ENCODE data around the gene FRMD4B.
A peak's percentile ranks its signal among the peaks of the same experiment; 100 is the strongest.

Gene FRMD4B

DNA sequence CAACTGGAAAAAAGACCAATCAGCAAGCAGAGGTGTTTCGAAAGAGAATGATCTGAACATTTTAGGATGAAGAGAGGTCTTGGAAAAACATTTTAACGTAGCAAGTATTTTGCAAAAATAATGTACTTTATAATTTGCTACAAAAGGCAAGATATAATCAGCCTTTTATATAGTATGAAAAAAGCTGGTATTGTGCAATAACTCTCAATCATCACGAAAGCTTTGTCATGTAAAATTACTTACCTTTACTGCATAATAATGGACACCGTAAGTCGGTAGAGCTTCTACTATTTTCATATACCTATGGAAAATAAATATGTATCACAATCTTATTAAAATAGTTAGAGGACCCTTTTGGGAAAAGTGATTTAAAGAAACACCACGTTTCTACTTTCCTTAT lies 167.8 kb downstream of the FRMD4B start:
- Histone ChIP-seq H3K36me3 (peaks cover 14% of the 10 kb centered on the region), H3K27me3 (no peaks in the 10 kb centered on the region), H3K27ac (no peak overlapping the region), H3K4me3 (ENCODE audit: low read depth in 1 of 2, low read length in 1 of 2) (no peak overlapping the region), H3K9me3 (no peaks in the 10 kb centered on the region), H3K4me1 (ENCODE audit: control insufficient read depth in 1 of 2, insufficient read depth in 1 of 2, low read depth in 1 of 2, low read length in 1 of 2) (peaks cover 24 to 25% of the 10 kb centered on the region in 2 experiments)
- TF ChIP-seq, protein P1, sequence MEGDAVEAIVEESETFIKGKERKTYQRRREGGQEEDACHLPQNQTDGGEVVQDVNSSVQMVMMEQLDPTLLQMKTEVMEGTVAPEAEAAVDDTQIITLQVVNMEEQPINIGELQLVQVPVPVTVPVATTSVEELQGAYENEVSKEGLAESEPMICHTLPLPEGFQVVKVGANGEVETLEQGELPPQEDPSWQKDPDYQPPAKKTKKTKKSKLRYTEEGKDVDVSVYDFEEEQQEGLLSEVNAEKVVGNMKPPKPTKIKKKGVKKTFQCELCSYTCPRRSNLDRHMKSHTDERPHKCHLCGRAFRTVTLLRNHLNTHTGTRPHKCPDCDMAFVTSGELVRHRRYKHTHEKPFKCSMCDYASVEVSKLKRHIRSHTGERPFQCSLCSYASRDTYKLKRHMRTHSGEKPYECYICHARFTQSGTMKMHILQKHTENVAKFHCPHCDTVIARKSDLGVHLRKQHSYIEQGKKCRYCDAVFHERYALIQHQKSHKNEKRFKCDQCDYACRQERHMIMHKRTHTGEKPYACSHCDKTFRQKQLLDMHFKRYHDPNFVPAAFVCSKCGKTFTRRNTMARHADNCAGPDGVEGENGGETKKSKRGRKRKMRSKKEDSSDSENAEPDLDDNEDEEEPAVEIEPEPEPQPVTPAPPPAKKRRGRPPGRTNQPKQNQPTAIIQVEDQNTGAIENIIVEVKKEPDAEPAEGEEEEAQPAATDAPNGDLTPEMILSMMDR (IDR thresholded peaks at IDR 0.05) = no peak

DNA sequence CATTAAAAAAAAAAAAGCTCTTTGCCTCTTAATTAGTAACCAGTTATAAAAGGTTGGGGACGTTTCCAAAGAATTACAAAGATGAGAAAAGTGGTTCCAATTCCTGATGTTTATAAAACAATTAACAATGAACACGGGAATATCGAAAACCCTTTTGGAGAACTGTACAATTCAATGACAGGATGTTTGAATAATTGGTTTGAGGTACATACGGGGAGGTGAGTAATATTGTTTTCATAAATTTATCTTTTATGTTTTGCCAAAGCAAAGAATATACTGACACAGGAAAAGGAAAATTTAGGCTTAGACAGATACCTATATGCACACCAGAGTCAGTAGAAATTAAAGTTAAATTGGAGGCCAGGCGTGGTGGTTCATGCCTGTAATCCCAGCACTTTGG lies 168.9 kb downstream of the FRMD4B start:
- no peak overlapping the region for H3K27ac ChIP-seq
- peaks cover 14% of the 10 kb centered on the region for H3K36me3 ChIP-seq
- H3K9me3 ChIP-seq = no peaks in the 10 kb centered on the region
- no peaks in the 10 kb centered on the region for H3K27me3 ChIP-seq
- peaks cover 35 to 36% of the 10 kb centered on the region in 2 experiments for H3K4me1 ChIP-seq (ENCODE audit: control insufficient read depth in 1 of 2, insufficient read depth in 1 of 2, low read depth in 1 of 2, low read length in 1 of 2)
- TF ChIP-seq, protein P1 (IDR thresholded peaks at IDR 0.05) = no peak
- H3K4me3 ChIP-seq (ENCODE audit: low read depth in 1 of 2, low read length in 1 of 2) = no peak overlapping the region

DNA sequence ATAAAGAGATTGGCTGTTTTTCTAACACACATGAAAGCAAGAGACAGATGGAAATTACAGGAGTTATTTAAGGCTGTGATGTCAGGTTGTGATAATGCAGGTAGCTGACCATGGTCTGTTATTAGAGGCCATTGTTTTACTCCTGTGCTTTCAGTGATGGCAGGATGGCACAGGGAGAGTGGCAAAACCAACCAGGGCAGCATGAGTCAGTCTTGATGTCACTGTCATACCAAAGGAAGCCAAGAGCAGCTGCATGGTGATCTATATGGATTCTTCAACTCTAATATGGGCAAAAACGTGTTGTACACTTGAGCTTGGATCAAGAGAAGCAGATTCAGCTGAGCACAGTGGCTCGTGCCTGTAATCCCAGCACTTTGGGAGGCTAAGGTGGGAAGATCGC lies 171.6 kb downstream of the FRMD4B start:
- H3K9me3 ChIP-seq = no peaks in the 10 kb centered on the region
- no peak overlapping the region for H3K27ac ChIP-seq
- peaks cover 20 to 28% of the 10 kb centered on the region in 2 experiments for H3K4me1 ChIP-seq (ENCODE audit: control insufficient read depth in 1 of 2, insufficient read depth in 1 of 2, low read depth in 1 of 2, low read length in 1 of 2)
- no peak overlapping the region for H3K4me3 ChIP-seq (ENCODE audit: low read depth in 1 of 2, low read length in 1 of 2)
- peaks cover 14% of the 10 kb centered on the region for H3K36me3 ChIP-seq
- TF ChIP-seq, protein P1 (IDR thresholded peaks at IDR 0.05) = no peak
- no peaks in the 10 kb centered on the region for H3K27me3 ChIP-seq

DNA sequence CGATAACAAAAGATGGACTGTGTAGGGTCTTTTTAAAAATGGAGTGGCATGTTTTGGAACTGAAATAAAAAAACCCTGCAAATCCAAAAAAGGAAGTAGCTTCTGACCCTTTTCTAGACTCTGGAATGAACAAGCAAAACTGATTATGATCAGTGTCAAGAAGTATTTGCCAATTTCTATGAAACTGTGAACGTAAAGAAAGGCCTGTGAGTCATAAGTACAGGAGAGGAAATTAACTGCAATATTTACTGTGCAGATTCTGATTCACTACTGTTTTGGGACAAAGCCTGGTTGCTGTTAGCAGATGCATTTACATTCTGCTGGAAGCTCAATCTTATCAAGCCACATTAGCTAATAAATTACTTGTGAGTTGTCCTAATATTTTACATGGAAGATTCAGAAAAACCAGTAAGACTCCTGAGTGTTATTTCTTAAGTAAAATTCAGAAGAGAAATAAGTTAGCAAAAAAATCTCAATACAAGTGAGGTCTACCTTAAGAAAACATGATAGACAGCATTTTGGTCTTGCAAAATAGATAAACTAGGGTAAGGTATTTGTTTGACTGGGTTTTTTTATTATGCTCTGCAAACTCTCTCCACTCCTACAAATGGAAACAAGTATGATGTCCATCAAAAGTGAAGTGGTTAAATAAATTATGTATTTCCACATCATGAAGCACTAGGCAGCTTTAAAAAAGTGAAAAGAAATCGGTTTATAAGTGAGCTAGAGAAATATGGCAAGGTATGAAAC lies 173.3 kb downstream of the FRMD4B start:
- H3K4me3 ChIP-seq (ENCODE audit: low read depth in 1 of 2, low read length in 1 of 2) = peak overlapping the region in 1 of 2 experiments; percentile 16

DNA sequence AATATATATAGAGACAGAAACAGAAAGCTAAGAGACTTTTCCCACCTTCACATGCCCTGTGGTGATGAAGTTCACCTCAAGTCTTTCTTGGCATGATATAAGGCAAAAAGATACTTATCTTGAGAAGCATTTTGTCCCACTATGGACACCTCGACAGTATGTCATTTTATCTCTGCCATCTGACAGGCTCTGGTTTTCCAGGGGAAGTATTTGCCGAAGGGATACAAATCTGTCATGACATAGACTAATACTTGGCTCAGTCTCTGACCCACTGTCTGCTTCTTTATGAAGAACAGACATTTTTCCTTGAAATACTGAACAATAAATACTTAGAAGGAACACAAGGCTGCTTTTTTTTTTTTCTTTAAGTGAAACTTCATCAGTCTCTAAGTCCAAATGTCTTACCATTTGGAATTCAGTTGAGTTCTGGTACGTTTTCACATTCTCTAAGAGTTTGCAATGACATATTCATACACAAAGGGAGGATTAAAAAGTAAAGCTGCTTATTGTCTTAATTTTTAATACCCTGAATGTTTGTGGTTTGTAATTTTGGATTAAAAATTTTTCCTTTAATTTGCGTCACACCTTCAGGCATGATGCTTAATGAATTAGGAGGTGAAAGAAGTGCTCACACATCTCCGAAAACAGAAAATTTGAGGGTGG lies 175.7 kb downstream of the FRMD4B start:
- TF ChIP-seq, protein P1 (IDR thresholded peaks at IDR 0.05) = no peak
- H3K9me3 ChIP-seq = no peaks in the 10 kb centered on the region
- H3K27ac ChIP-seq = peak overlapping the region; percentile 54
- peaks cover 7% of the 10 kb centered on the region for H3K36me3 ChIP-seq
- H3K4me3 ChIP-seq (ENCODE audit: low read depth in 1 of 2, low read length in 1 of 2) = no peak overlapping the region
- H3K27me3 ChIP-seq = no peaks in the 10 kb centered on the region
- H3K4me1 ChIP-seq (ENCODE audit: control insufficient read depth in 1 of 2, insufficient read depth in 1 of 2, low read depth in 1 of 2, low read length in 1 of 2) = peaks cover 56 to 62% of the 10 kb centered on the region in 2 experiments

More for the DNA sequence above, 173.3 kb downstream of the FRMD4B start:
- Histone ChIP-seq H3K27me3 (no peaks in the 10 kb centered on the region), H3K27ac (peak overlapping the region; percentile 84), H3K9me3 (no peaks in the 10 kb centered on the region), H3K36me3 (peaks cover 14% of the 10 kb centered on the region), H3K4me1 (ENCODE audit: control insufficient read depth in 1 of 2, insufficient read depth in 1 of 2, low read depth in 1 of 2, low read length in 1 of 2) (peaks cover 33 to 38% of the 10 kb centered on the region in 2 experiments)
- TF ChIP-seq, protein P1 (IDR thresholded peaks at IDR 0.05) = no peak
